GDM1 (cell line): ENCODE measurements around the gene BPHL.
"Not testable (repeated sequence)": the region's sequence is repeated elsewhere in the genome, so short reads cannot be mapped to it uniquely, and the experiment has no call there.

ENCODE experiments used
- DNase-seq: peaks from one replicate; lab custom pipeline; 2025; lab: John Stamatoyannopoulos, UW

The BPHL gene

GRCh38 chr6:3156184-3157130 lies 37.9 kb downstream of the BPHL start:
- not testable (repeated sequence) for DNase-seq

DNA sequence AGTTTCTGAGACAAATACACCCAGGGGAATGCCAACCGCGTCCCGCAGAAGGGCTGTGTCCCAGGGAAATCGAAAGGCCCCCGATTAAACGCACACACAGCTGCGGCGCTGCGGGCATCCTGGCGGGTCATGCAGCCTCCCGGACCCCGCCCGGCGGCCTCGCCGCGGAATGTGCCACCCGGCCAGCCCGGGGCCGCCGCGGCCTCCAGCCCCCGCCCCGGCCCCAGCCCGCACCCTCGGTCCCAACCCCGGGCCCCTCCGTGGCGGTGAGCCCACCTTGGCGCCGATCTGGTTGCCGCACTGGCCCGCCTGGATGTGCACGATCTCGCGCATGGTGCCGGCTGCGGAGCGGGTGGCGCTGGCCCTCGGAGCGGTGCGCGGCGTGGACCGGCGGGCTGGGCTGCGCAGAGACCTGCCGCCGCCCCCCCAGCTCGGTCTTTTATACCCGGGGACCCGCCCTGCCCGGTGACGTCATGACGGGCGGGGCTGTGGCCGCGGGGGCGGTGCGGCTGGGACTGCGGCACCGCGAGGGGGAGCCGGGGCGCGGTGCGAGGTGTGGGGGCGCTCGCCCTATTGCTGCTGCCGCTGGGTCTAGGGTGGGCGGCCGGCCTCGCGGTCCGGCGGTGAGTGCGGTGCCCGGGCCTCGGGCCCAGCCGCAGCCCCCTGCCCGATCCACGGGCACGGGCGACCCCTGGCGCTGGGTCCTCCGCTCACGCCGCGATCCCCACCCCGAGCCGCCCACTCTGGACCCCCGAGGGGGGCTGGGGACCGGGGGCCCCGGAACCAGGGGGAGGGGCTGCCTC lies 38.8 kb downstream of the BPHL start, which contains the start of gene TUBB2A:
TSS of gene TUBB2A (minus strand) at position 414 of the 803 bp plus-strand sequence. CDS start at position 333, 81 bp downstream.
- DNase-seq = no peak

DNA sequence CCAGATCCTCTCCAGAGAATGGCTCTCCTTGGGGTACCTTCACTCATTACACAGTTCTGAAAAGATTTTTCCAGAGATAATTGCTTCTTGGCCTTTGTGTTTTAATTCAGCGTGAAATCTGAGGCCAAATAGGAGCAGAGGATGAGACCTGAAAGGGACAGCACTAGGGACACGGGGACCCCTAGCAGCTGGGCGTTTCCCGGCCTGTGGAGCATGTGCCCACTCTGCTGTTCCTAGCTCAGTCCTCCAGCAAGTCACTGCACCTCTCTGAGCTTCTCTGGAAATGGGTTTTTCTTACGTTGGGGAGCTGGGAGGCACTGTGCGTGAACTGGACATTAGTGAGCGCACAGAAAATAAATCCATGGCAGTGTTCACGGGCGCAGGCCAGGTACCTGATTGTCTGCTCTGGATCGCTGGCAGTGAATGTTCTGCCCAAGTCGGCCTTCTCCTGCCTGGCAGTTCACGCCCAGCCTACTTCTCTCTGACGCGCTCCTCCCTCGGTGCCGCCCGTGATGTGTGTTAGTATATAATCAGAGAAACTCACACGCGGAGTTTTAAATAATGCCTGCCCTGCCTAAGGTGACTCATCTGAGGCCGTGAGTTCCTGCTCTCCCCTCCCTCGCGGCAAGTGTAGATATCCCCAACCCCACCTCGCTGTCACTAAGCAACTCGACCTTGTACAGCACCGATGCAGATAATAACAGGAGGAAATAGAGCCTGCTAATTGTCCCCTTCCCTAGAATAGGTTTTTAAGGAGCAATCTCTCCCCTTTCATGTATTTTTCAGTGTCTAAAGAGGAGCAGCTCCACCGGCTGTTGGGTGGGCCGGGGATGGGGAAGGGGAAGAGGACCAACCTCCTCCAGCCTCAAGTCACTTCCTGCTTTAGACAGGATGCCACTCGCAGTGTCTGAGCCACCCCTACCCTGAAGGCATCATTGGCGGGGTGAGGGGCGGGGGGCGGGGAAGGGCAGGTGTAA lies 41.6 kb downstream of the BPHL start:
- no peak for DNase-seq

- no peak for DNase-seq
Observed at GRCh38 chr6:3162067-3162497, 43.6 kb downstream of the BPHL start.

- DNase-seq = peak; percentile 20
Observed at GRCh38 chr6:3162565-3163247, 44.2 kb downstream of the BPHL start.

GRCh38 chr6:3163248-3163594 lies 44.7 kb downstream of the BPHL start:
- DNase-seq = no peak

GRCh38 chr6:3164388-3164787 lies 45.9 kb downstream of the BPHL start:
- DNase-seq = no peak

- DNase-seq = no peak
Observed at GRCh38 chr6:3165631-3166534, 47.4 kb downstream of the BPHL start.

DNA sequence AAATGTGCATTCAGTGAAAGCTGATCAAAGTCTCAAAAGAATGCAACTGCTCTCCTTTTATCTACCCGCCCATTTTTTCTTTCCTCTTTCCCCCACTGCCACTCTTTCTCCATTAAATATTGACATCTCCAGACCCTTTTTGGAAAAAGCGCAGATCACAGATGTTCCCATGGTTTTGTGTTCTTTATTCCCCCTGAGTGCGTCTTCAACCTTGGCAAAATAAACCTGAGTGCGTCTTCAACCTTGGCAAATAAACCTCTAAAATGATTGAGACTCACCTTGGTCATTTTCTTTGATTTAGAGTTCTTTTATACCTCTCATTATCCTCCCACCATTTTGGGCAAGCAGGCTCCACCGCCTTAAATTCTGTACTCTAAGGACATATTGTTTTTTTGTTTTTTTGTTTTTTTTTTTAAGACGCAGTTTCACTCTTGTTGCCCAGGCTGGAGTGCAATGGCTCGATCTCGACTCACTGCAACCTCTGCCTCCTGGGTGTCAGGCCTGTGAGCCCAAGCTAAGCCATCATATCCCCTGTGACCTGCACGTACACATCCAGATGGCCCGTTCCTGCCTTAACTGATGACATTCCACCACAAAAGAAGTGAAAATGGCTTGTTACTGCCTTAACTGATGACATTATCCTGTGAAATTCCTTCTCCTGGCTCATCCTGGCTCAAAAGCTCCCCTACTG lies 48.2 kb downstream of the BPHL start:
- not testable (repeated sequence) for DNase-seq

- DNase-seq = not testable (repeated sequence)
Observed at GRCh38 chr6:3168046-3168445, 49.5 kb downstream of the BPHL start.

DNA sequence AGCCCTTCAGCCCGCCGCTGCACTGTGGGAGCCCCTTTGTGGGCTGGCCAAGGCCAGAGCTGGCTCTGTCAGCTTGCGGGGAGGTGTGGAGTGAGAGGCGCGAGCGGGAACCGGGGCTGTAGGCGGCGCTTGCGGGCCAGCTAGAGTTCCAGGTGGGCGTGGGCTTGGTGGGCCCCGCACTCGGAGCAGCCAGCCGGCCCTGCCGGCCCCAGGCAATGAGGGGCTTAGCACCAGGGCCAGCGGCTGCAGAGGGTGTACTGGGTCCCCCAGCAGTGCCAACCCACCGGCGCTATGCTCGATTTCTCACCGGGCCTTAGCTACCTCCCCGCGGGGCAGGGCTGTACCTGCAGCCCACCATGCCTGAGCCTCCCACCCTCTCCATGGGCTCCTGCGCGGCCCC lies 52.2 kb downstream of the BPHL start:
- not testable (repeated sequence) for DNase-seq

DNA sequence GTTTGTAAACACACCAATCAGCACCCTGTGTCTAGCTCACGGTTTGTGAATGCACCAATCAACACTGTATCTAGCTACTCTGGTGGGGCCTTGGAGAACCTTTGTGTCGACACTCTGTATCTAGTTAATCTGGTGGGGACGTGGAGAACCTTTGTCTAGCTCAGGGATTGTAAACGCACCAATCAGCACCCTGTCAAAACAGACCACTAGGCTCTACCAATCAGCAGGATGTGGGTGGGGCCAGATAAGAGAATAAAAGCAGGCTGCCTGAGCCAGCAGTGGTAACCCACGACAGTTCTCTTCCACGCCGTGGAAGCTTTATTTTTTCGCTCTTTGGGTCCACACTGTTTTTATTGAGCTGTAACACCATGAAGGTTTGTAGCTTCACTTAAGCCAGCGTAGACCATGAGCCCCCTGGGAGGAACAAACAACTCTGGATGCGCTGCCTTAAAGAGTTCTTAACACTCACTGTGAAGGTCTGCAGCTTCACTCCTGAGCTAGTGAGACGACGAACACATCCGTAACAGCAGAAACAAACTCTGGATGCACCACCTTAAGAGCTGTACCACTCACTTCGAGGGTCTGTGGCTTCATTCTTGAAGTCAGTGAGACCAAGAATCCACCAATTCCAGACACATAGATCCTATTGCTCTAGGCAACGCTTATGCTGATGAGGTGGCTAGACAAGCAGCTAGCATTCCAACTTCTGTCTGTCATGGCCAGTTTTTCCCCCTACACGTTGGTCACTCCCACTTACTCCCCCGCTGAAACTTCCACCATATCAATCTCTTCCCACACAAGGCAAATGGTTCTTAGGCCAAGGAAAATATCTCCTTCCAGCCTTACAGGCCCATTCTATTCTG lies 53.0 kb downstream of the BPHL start:
- DNase-seq = not testable (repeated sequence)

- not testable (repeated sequence) for DNase-seq
Observed at GRCh38 chr6:3172789-3173188, 54.3 kb downstream of the BPHL start.

GRCh38 chr6:3173636-3174089 lies 55.2 kb downstream of the BPHL start:
- DNase-seq = not testable (repeated sequence)

DNA sequence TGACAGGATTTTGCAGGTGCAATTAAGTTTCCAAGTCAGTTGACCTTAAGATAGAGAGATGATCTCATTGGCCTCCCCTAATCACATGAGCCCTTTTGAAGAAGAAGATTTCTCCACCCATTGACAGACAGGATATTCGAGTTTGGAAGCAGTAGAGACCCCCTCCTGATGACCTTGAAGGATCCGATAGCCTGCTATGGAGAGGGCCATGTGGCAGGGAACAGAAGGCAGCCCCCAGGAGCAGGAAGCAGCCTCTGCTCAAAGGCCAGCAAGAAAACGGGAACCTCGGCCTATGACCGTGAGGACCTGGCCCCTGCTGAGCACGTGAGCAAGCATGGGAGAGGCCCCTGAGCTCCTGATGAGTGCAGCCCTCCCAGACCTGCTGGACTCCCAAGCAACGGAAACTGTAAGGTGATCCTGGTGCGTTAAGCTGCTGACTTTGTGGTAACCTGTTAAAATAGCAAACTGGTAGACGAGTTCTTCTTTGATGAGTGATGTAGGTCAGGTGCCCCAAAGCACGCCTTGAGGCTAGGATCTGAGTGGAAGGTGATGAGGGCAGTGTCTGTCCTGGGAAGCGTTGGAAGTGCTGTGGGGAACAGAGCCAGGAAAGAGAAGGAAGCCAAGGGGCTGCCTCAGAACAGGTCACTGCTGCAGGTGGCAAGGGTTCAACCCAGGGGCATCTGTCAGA lies 57.3 kb downstream of the BPHL start:
- no peak for DNase-seq

GRCh38 chr6:3176562-3177355 lies 58.2 kb downstream of the BPHL start:
- no peak for DNase-seq

DNA sequence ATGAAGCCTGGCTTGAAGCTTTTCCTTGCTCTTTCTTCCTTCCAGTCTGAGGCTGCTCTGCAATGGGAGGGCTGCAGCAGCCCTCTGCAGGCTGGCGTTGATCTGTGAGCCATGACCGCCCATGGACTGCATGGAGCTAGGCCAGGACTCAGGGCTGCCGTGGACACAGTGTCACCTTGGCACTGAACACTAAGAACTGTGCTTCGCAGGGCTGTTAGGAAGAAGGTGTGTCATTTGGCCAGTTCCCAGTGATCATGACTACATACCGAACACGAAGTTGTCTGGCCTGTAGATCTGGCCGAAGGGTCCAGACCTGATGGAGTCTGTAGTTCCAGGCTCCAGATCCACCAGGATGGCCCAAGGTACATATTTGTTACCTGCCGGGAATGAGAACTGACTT lies 60.2 kb downstream of the BPHL start:
- not testable (repeated sequence) for DNase-seq
